HepG2 (cell line): ENCODE measurements around the gene F2RL2.

Experiments
- MAF1 ChIP-seq: sonication (generic); formaldehyde crosslinking; IDR thresholded peaks from 2 replicates; pipeline ENCODE4 v1.5.0; 2020; ENCODE audit warnings: missing genetic modification reagents, borderline replicate concordance
- MAFG ChIP-seq: sonication (generic); formaldehyde crosslinking; IDR thresholded peaks from 2 replicates; pipeline ENCODE4 v1.5.1; 2020; ENCODE audit warnings: mild to moderate bottlenecking, missing genetic modification reagents
- NBN ChIP-seq: fragments of 450-650 bp; conservative IDR thresholded peaks from 2 replicates; pipeline ENCODE4 v1.6.1; 2017
- NR2F1 ChIP-seq, 2 experiments: fragments of 450-650 bp in 1 of 2; formaldehyde crosslinking in 1 of 2; IDR thresholded peaks; 2 replicates each; pipeline versions ENCODE4 v1.5.0 to v1.6.1; 2016 to 2020; ENCODE audit warnings: mild to moderate bottlenecking in 1 of 2, missing compliant biosample characterization in 1 of 2, missing genetic modification reagents in 1 of 2, moderate library complexity in 1 of 2
- NR2F2 ChIP-seq: IDR thresholded peaks from 2 replicates; pipeline ENCODE4 v1.6.1; 2012; ENCODE audit warnings: low read depth, inconsistent platforms, borderline replicate concordance
- POLR2A ChIP-seq, 2 experiments: IDR thresholded peaks; 2 replicates each; pipeline ENCODE4 v1.6.1; 2011; ENCODE audit warnings: low read depth in 2 of 2, low read length in 2 of 2, mild to moderate bottlenecking in 1 of 2, moderate library complexity in 1 of 2; ENCODE audit not compliant: insufficient read depth in 1 of 2
- SP1 ChIP-seq, 2 experiments: fragments of 450-650 bp in 1 of 2; sonication (generic) in 1 of 2; formaldehyde crosslinking in 1 of 2; IDR thresholded peaks; 2 replicates each; pipeline versions ENCODE4 v1.4.0 to v1.6.1; 2016 to 2020; ENCODE audit warnings: missing genetic modification reagents in 1 of 2
- TCF7L2 ChIP-seq: IDR thresholded peaks from 2 replicates; pipeline ENCODE4 v1.6.1; 2011; ENCODE audit warnings: mild to moderate bottlenecking, low read depth, low read length, moderate library complexity
- ZNF124 ChIP-seq: sonication (generic); formaldehyde crosslinking; IDR thresholded peaks from 2 replicates; pipeline ENCODE4 v1.4.0; 2020; ENCODE audit warnings: missing genetic modification reagents
- TF ChIP-seq, protein P1 (sequence below): sonication (generic); formaldehyde crosslinking; IDR thresholded peaks from 2 replicates; pipeline ENCODE4 v1.5.0; 2020; ENCODE audit warnings: mild to moderate bottlenecking, missing genetic modification reagents, moderate library complexity
- TF ChIP-seq, protein P2 (sequence below): sonication (generic); formaldehyde crosslinking; IDR thresholded peaks from 2 replicates; pipeline ENCODE4 v1.5.1; 2020; ENCODE audit warnings: mild to moderate bottlenecking, missing genetic modification reagents, borderline replicate concordance

DNA sequence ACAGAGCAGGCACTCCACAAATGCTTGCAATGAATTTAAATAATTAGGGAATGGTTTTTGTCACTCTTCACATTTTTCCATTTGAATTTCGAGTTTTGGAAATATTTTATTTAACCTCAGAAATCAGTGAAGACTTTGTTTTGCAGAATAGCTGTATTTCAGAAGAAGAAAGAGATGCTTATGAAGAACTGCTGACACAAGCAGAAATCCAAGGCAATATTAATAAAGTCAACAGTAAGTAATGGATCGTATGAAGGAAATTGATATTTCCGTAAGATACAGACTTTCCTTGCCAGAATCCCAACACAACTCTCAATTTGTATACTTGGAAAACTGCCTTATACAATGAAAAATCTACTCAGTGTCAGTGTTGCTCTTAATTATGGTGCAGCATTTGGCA, 30.5 kb downstream of the F2RL2 start:
- TF ChIP-seq NBN, result no peak
- TF ChIP-seq SP1 (IDR thresholded peaks at IDR 0.05), result no peak
- no peak for TF ChIP-seq SP1 (CRISPR knock-in tag; IDR thresholded peaks at IDR 0.05)
- TF ChIP-seq ZNF124 (CRISPR knock-in tag), result no peak
- TF ChIP-seq, protein P1, sequence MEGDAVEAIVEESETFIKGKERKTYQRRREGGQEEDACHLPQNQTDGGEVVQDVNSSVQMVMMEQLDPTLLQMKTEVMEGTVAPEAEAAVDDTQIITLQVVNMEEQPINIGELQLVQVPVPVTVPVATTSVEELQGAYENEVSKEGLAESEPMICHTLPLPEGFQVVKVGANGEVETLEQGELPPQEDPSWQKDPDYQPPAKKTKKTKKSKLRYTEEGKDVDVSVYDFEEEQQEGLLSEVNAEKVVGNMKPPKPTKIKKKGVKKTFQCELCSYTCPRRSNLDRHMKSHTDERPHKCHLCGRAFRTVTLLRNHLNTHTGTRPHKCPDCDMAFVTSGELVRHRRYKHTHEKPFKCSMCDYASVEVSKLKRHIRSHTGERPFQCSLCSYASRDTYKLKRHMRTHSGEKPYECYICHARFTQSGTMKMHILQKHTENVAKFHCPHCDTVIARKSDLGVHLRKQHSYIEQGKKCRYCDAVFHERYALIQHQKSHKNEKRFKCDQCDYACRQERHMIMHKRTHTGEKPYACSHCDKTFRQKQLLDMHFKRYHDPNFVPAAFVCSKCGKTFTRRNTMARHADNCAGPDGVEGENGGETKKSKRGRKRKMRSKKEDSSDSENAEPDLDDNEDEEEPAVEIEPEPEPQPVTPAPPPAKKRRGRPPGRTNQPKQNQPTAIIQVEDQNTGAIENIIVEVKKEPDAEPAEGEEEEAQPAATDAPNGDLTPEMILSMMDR (CRISPR knock-in tag), result no peak
- TF ChIP-seq POLR2A (IDR thresholded peaks at IDR 0.05; ENCODE audit: insufficient read depth in 1 of 2, low read depth in 2 of 2, low read length in 2 of 2), result no peak
- TF ChIP-seq MAF1 (CRISPR knock-in tag), result no peak
- TF ChIP-seq NR2F2, result no peak
- TF ChIP-seq MAFG, result no peak
- no peak for TF ChIP-seq NR2F1 (CRISPR knock-in tag; IDR thresholded peaks at IDR 0.05)
- TF ChIP-seq TCF7L2, result no peak
- TF ChIP-seq, protein P2, sequence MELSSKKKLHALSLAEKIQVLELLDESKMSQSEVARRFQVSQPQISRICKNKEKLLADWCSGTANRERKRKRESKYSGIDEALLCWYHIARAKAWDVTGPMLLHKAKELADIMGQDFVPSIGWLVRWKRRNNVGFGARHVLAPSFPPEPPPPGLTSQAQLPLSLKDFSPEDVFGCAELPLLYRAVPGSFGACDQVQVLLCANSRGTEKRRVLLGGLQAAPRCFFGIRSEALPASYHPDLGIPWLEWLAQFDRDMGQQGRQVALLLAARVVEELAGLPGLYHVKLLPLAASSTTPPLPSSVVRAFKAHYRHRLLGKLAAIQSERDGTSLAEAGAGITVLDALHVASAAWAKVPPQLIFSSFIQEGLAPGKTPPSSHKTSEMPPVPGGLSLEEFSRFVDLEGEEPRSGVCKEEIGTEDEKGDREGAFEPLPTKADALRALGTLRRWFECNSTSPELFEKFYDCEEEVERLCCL, result no peak
